Measurements from ENCODE around the gene LIMCH1.

LIMCH1 gene

GRCh38 chr4:41713768-41714167 is 175.8 kb downstream of the LIMCH1 start:
- no peak for FAIRE-seq
- TF ChIP-seq TAF1 (IDR thresholded peaks at IDR 0.05; ENCODE audit: low read depth, low read length) = no peak
- no peak for TF ChIP-seq POLR2AphosphoS5 (IDR thresholded peaks at IDR 0.05; ENCODE audit: low read depth, low read length)
- no peak for TF ChIP-seq PAX5 (IDR thresholded peaks at IDR 0.05; ENCODE audit: insufficient read depth, low read length, severe bottlenecking)
- TF ChIP-seq POLR2A (IDR thresholded peaks at IDR 0.05; ENCODE audit: low read depth, low read length) = no peak
- TF ChIP-seq POU2F2 (IDR thresholded peaks at IDR 0.05; ENCODE audit: low read depth, low read length) = no peak
- no peak for TF ChIP-seq SPI1 (IDR thresholded peaks at IDR 0.05; ENCODE audit: low read depth, low read length)
- no peak for DNase-seq (ENCODE audit: insufficient read length, low spot score)

DNA sequence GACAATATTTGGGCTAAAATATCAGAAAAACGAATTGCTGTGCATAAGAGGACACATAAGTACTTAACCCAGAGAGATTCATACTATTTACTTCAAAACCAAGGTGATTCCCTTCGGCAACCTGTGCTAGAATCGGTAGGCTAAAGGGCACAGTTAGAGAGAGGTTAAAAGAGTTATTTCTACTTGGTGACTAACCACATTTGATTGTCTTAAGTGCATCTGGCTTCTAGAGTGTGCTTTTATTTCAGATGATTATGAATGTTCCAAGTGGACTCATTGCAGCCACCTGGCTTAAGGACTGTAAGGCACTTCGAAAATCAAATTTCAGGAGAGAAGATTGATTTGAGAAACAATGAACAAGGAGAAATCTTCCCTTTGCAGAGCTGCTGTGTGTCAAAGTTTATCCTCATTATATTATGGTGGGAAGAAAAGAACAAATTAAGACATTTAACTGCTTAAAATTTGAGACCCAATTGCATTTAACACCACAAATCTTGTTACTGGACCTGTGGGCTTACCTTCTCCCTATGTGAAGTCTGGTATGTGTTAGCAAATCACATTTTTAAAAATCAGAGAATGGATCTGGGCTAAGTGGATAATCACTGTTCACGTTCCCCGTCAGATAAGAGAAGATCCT is 176.5 kb downstream of the LIMCH1 start:
- no peak for TF ChIP-seq POU2F2 (IDR thresholded peaks at IDR 0.05; ENCODE audit: low read depth, low read length)
- TF ChIP-seq PAX5 (IDR thresholded peaks at IDR 0.05; ENCODE audit: insufficient read depth, low read length, severe bottlenecking) = no peak
- TF ChIP-seq TAF1 (IDR thresholded peaks at IDR 0.05; ENCODE audit: low read depth, low read length) = no peak
- no peak for TF ChIP-seq POLR2AphosphoS5 (IDR thresholded peaks at IDR 0.05; ENCODE audit: low read depth, low read length)
- no peak for TF ChIP-seq SPI1 (IDR thresholded peaks at IDR 0.05; ENCODE audit: low read depth, low read length)
- TF ChIP-seq POLR2A (IDR thresholded peaks at IDR 0.05; ENCODE audit: low read depth, low read length) = no peak
- no peak for DNase-seq (ENCODE audit: insufficient read length, low spot score)
- FAIRE-seq = no peak

GRCh38 chr4:41715155-41715554 is 177.2 kb downstream of the LIMCH1 start:
- no peak for TF ChIP-seq POLR2A (IDR thresholded peaks at IDR 0.05; ENCODE audit: low read depth, low read length)
- no peak for FAIRE-seq
- DNase-seq (ENCODE audit: insufficient read length, low spot score) = no peak

DNA sequence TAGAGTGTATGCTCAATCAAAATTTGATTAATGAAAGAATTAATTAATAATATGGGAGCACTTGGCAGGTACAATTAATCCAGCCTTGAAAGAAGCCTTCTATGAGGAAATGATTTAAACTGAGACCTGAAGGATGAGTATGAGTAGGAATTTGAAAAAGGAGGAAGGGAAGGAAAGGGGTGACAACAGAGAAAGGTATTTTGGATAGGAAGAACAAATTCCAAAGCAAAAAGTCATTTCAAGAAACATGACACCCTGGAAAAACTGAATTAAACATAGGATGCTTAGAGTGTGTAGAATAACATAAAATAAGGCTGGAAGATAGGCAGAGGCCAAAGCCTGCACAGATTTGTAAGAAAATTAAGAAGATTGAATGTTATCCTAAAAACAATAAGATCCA is 180.9 kb downstream of the LIMCH1 start:
- TF ChIP-seq POLR2AphosphoS5 (IDR thresholded peaks at IDR 0.05; ENCODE audit: low read depth, low read length) = no peak
- no peak for TF ChIP-seq POLR2A (IDR thresholded peaks at IDR 0.05; ENCODE audit: low read depth, low read length)
- TF ChIP-seq SPI1 (IDR thresholded peaks at IDR 0.05; ENCODE audit: low read depth, low read length) = no peak
- TF ChIP-seq TAF1 (IDR thresholded peaks at IDR 0.05; ENCODE audit: low read depth, low read length) = no peak
- TF ChIP-seq PAX5 (IDR thresholded peaks at IDR 0.05; ENCODE audit: insufficient read depth, low read length, severe bottlenecking) = no peak
- no peak for TF ChIP-seq POU2F2 (IDR thresholded peaks at IDR 0.05; ENCODE audit: low read depth, low read length)
- FAIRE-seq (no peak), DNase-seq (ENCODE audit: insufficient read length, low spot score) (no peak)

DNA sequence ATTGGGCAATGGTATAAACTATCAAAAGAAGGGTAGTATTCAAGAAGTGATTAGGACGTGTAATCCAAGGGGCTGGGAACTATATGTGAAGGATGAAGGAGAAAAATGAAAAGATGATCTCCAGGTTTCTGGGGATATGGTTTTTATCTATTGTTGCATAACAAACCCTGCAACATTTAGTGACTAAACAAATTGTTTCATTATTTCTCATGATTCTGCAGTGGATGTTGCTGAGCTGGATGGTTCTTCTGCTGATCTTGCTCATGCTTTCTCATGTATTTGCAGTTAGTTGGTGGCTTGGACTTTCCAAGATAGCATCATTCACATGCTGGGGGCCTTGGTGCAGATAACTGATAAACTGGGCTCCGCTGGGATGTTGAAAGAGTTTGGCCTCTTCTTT is 181.5 kb downstream of the LIMCH1 start:
- FAIRE-seq = no peak
- TF ChIP-seq POLR2AphosphoS5 (IDR thresholded peaks at IDR 0.05; ENCODE audit: low read depth, low read length) (no peak), SPI1 (IDR thresholded peaks at IDR 0.05; ENCODE audit: low read depth, low read length) (no peak), TAF1 (IDR thresholded peaks at IDR 0.05; ENCODE audit: low read depth, low read length) (no peak), PAX5 (IDR thresholded peaks at IDR 0.05; ENCODE audit: insufficient read depth, low read length, severe bottlenecking) (no peak), POU2F2 (IDR thresholded peaks at IDR 0.05; ENCODE audit: low read depth, low read length) (no peak), POLR2A (IDR thresholded peaks at IDR 0.05; ENCODE audit: low read depth, low read length) (no peak)

GRCh38 chr4:41722181-41722580 is 184.2 kb downstream of the LIMCH1 start:
- TF ChIP-seq SPI1 (IDR thresholded peaks at IDR 0.05; ENCODE audit: low read depth, low read length) = no peak
- DNase-seq (ENCODE audit: insufficient read length, low spot score) (no peak), FAIRE-seq (no peak)

More for the DNA sequence above, 181.5 kb downstream of the LIMCH1 start:
- no peak for DNase-seq (ENCODE audit: insufficient read length, low spot score)

- FAIRE-seq (no peak), DNase-seq (ENCODE audit: insufficient read length, low spot score) (no peak)
- no peak for TF ChIP-seq TAF1 (IDR thresholded peaks at IDR 0.05; ENCODE audit: low read depth, low read length)
- TF ChIP-seq POU2F2 (IDR thresholded peaks at IDR 0.05; ENCODE audit: low read depth, low read length) = no peak
- TF ChIP-seq POLR2A (IDR thresholded peaks at IDR 0.05; ENCODE audit: low read depth, low read length) = no peak
- no peak for TF ChIP-seq SPI1 (IDR thresholded peaks at IDR 0.05; ENCODE audit: low read depth, low read length)
- no peak for TF ChIP-seq PAX5 (IDR thresholded peaks at IDR 0.05; ENCODE audit: insufficient read depth, low read length, severe bottlenecking)
- no peak for TF ChIP-seq POLR2AphosphoS5 (IDR thresholded peaks at IDR 0.05; ENCODE audit: low read depth, low read length)
Measured at GRCh38 chr4:41723286-41723685, 185.3 kb downstream of the LIMCH1 start.

DNA sequence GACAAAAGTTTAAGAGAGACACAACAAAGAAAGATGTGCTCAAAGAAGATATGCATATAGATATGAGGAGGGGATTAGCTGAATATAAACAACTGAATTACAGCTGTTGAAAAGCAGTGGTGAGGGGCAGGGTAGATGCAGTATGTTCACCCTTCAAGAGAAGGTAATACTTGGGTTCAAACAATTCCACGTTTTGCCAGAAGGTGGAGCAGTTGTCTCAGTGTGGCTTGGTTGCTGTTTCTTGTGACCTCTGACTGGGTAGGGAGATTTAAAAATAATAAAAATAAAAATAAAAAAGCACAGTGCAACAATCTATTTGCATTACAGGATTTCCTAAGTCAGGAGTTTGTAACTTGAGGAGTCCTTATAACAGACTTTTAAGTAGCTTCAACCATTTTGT is 187.3 kb downstream of the LIMCH1 start:
- FAIRE-seq (no peak), DNase-seq (ENCODE audit: insufficient read length, low spot score) (no peak)
- no peak for TF ChIP-seq PAX5 (IDR thresholded peaks at IDR 0.05; ENCODE audit: insufficient read depth, low read length, severe bottlenecking)
- TF ChIP-seq POU2F2 (IDR thresholded peaks at IDR 0.05; ENCODE audit: low read depth, low read length) = no peak
- no peak for TF ChIP-seq TAF1 (IDR thresholded peaks at IDR 0.05; ENCODE audit: low read depth, low read length)
- TF ChIP-seq POLR2AphosphoS5 (IDR thresholded peaks at IDR 0.05; ENCODE audit: low read depth, low read length) = no peak
- TF ChIP-seq POLR2A (IDR thresholded peaks at IDR 0.05; ENCODE audit: low read depth, low read length) = no peak
- TF ChIP-seq SPI1 (IDR thresholded peaks at IDR 0.05; ENCODE audit: low read depth, low read length) = no peak

GRCh38 chr4:41727861-41728572 is 190.1 kb downstream of the LIMCH1 start:
- DNase-seq (ENCODE audit: insufficient read length, low spot score) (no peak), FAIRE-seq (no peak)
- TF ChIP-seq POLR2AphosphoS5 (IDR thresholded peaks at IDR 0.05; ENCODE audit: low read depth, low read length) (no peak), TAF1 (IDR thresholded peaks at IDR 0.05; ENCODE audit: low read depth, low read length) (no peak), POLR2A (IDR thresholded peaks at IDR 0.05; ENCODE audit: low read depth, low read length) (no peak), SPI1 (IDR thresholded peaks at IDR 0.05; ENCODE audit: low read depth, low read length) (no peak), POU2F2 (IDR thresholded peaks at IDR 0.05; ENCODE audit: low read depth, low read length) (no peak), PAX5 (IDR thresholded peaks at IDR 0.05; ENCODE audit: insufficient read depth, low read length, severe bottlenecking) (no peak)

DNA sequence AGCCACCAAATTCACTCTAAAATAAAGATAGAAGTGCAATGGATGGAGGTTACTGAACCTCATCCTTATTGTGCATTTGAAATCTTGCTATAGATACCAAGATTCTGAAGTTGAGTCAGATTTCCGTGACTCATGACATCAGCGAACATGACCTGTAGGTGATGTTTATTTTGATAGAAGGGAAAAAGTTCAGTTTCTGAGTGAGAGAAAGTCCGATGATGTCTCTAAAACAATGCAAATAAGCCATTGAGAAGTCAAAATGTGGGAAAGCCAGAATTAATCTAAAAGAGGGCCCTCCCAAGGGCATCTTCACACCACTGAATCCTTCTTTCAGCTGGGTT is 190.6 kb downstream of the LIMCH1 start:
- FAIRE-seq (no peak), DNase-seq (ENCODE audit: insufficient read length, low spot score) (no peak)
- no peak for TF ChIP-seq POLR2A (IDR thresholded peaks at IDR 0.05; ENCODE audit: low read depth, low read length)
- no peak for TF ChIP-seq POU2F2 (IDR thresholded peaks at IDR 0.05; ENCODE audit: low read depth, low read length)
- no peak for TF ChIP-seq SPI1 (IDR thresholded peaks at IDR 0.05; ENCODE audit: low read depth, low read length)
- TF ChIP-seq PAX5 (IDR thresholded peaks at IDR 0.05; ENCODE audit: insufficient read depth, low read length, severe bottlenecking) = no peak
- no peak for TF ChIP-seq TAF1 (IDR thresholded peaks at IDR 0.05; ENCODE audit: low read depth, low read length)
- TF ChIP-seq POLR2AphosphoS5 (IDR thresholded peaks at IDR 0.05; ENCODE audit: low read depth, low read length) = no peak

All from GM12891 (cell line).